Sigmoid colon (tissue), 4 donors: ENCODE results near the gene SMIM17.

ENCODE experiments used
- CTCF ChIP-seq, 4 experiments: fragments of 450-650 bp in 3 of 4; fragments of 200-600 bp in 1 of 4; IDR thresholded peaks; one replicate each; pipeline ENCODE4 v1.5.1; 2016 to 2019; ENCODE audit warnings: antibody characterized with exemption in 4 of 4, mild to moderate bottlenecking in 3 of 4, moderate library complexity in 2 of 4
- EP300 ChIP-seq, 4 donors: sonication (generic); formaldehyde crosslinking; IDR thresholded peaks; one replicate each; pipeline ENCODE4 v1.6.1; 2017; ENCODE audit warnings: antibody characterized with exemption in 4 of 4
- POLR2AphosphoS5 ChIP-seq, 4 donors: sonication (generic); formaldehyde crosslinking; IDR thresholded peaks; one replicate each; pipeline ENCODE4 v1.6.1; 2017; ENCODE audit warnings: antibody characterized with exemption in 4 of 4

- TF ChIP-seq CTCF (IDR thresholded peaks at IDR 0.05) (no peak), EP300 (IDR thresholded peaks at IDR 0.05) (no peak), POLR2AphosphoS5 (IDR thresholded peaks at IDR 0.05) (no peak)
Measured at GRCh38 chr19:56683116-56683515, 40.2 kb downstream of the SMIM17 start.
